Measurements from ENCODE around the gene PDE11A.

The PDE11A gene

DNA sequence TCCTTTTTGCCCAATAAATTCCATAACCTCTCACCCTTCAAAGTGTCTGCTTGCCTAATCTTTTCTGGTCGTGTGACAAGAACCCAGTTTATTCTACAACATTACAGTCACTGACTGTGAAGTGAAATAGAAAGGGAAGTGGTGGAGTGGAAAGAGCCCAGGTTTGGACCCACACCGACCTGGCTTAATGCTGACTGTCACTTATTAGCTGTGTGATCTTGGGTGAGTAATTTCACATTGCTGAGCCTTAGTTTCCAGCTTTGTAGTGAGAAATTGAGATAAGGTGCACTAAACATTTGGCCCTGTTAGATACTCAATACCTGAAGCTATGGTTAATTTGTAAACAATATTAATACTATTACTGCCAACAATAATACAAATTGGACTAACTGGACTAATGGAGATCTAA lies 388.9 kb downstream of the PDE11A start:
- DNase-seq (ENCODE audit: low read depth) = no peak
- no peak overlapping the region for H3K4me3 ChIP-seq (ENCODE audit: low read depth, low read length)
- TF ChIP-seq, protein P1, sequence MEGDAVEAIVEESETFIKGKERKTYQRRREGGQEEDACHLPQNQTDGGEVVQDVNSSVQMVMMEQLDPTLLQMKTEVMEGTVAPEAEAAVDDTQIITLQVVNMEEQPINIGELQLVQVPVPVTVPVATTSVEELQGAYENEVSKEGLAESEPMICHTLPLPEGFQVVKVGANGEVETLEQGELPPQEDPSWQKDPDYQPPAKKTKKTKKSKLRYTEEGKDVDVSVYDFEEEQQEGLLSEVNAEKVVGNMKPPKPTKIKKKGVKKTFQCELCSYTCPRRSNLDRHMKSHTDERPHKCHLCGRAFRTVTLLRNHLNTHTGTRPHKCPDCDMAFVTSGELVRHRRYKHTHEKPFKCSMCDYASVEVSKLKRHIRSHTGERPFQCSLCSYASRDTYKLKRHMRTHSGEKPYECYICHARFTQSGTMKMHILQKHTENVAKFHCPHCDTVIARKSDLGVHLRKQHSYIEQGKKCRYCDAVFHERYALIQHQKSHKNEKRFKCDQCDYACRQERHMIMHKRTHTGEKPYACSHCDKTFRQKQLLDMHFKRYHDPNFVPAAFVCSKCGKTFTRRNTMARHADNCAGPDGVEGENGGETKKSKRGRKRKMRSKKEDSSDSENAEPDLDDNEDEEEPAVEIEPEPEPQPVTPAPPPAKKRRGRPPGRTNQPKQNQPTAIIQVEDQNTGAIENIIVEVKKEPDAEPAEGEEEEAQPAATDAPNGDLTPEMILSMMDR (conservative IDR thresholded peaks at IDR 0.05; ENCODE audit: low read depth, low read length) = no peak

DNA sequence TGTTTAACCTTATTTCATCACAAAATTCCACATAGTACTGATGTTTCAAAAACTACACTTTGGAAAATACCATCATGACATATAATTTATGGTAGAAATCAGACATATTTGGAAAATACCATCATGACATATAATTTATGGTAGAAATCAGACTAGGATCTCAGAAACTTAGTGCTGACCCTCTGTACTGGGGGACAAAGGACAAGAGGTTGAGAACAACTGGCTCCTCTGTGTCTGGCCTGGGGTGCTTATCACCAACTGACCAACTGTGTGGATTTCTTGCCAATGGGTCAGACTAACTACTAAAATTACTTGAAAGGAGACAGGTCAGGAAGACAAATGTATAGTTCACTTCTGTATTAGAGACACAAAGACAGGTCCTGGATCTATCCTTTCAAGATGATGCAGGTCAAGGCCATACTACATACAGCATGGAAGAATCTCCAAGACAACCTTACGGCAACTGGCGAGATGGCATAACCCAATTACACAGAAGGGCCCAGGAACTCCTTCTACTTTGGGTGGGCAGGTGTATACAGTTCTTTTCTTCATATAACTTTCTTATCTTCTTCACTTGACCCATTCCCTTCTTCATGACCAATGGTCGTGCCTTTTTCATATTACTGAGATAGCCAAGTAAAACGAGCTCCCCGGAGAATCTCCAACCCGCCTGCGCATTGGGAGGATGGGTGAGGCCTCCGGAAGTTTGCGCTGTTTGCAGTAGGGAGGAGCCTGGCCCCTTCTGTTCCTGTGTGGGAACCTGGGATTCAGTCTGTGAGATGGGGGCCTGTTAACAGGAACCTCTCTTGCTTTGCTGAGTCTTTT lies 389.5 kb downstream of the PDE11A start:
- no peak for DNase-seq (ENCODE audit: low read depth)
- TF ChIP-seq, protein P1 (conservative IDR thresholded peaks at IDR 0.05; ENCODE audit: low read depth, low read length) = no peak
- H3K4me3 ChIP-seq (ENCODE audit: low read depth, low read length) = no peak overlapping the region

DNA sequence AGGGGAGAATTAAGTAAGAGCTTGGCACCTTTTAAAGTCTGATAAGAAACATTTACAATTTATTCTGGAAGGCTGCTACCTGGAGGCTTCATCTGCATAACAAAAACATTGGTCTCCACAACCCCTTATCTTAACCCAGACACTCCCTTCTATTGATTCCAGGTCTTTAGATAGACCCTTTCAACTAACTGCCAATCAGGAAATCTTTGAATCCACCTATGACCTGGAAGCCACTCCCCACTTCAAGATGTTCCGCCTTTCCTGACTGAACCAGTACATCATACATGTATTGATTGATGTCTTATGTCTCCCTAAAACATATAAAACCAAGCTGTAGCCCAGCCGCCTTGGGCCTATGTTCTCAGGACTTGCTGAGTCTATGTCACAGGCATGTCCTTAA lies 390.6 kb downstream of the PDE11A start:
- no peak for DNase-seq (ENCODE audit: low read depth)
- no peak overlapping the region for H3K4me3 ChIP-seq (ENCODE audit: low read depth, low read length)
- TF ChIP-seq, protein P1 (conservative IDR thresholded peaks at IDR 0.05; ENCODE audit: low read depth, low read length) = no peak

DNA sequence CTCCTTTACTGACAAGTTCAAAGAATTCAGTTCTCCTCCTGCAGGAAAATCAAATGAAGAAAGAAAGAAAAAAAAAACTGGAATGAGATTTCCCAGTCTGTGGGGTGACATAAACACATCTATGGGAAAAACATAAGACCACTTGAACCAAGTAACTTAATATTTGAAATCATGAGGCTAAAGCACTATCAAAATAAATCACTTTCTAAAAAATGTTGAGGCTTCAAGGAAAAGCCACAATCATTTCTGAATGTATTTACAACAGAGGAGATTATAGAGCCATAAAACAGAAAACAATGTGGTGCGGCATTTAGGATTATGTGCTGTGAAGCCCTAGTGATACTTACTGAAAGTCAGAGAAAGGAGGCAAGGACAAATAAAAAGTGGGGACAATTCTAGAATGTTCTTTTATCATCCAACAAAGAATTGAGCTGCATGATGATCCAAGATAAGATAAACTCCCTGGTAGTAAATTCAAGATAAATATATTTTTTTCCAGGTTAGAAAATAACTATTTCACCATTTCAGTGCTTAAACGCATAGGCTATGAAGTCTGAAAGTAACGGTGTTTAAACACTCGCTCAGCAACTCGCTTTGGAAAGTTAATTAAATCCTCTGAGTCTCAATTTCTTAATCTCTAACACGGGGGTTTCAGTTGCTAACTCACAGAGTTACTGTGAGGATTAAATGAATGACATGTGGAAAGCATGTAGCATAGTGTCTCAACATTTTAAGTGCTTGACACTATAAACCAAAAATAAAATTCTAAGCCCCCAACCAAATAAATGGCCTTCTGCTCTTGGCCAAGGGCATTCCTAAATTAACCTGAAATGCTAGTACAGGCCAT lies 391.5 kb downstream of the PDE11A start:
- H3K4me3 ChIP-seq (ENCODE audit: low read depth, low read length) = no peak overlapping the region
- no peak for DNase-seq (ENCODE audit: low read depth)
- TF ChIP-seq, protein P1 (conservative IDR thresholded peaks at IDR 0.05; ENCODE audit: low read depth, low read length) = no peak

DNA sequence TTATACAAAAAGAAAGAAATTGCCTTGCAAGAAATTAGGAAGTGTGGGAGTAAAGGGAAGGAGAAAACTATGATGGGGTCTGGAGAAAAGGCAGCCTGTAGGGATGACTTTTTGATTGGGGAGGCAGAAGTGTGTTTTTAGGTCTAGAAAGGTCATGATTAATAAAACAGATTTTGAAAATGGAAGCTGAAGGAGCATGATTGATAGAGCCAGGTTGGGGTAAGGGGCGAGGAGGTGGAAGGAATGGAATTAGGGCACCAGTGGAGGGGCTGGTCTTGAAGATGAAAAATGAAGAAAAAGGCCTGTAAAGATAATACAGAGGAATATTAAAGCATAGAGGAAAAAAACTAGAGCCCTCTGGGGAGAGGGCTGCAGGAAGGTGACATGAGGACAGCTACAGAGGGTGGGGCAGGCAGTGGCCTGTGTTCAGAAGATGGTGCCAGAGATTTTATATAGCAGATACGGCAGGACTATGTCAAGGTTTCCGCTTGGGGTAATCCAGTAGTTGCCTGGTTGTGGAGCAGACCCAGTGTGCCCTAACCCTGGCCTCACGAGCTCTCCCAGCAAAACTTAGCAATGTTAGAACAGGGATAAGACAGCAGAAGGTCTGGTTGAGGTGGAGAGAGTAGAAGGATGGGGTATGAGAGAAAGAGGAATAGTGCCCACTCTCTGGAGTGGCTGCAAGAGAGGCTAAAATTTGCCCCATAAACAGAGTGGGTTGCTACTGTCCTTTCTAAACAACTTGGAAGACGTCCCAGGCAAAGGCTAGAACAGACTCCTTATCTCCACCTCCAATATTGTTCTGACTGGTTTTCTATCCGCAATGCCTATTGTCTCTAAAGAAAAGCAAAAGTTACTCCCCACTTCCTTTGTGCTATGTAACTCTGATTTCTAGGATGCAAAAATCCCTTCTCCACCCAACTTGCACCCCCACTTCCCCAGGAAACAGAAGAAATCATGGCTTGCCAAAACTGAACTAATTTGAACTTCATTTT lies 392.7 kb downstream of the PDE11A start:
- H3K4me3 ChIP-seq (ENCODE audit: low read depth, low read length) = no peak overlapping the region
- no peak for DNase-seq (ENCODE audit: low read depth)
- TF ChIP-seq, protein P1 (conservative IDR thresholded peaks at IDR 0.05; ENCODE audit: low read depth, low read length) = no peak

DNA sequence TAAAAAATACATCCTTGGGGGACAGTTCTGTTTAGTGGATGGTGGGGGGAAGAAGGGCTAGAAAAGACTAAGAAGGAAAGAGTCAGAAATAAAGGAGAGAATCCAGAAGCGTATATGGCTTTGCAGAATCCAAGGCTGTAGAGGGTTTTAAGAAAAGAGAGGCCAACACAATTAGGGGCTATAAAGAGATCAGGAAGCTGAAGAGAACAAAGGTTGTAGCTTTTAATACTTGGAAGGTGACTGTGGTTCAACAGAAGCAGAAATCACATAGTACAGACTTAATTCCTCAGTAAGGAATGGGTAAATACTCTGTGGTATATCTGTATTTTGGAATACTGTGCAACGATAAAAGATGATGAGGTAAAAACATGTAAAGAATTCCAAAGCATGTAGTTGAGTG lies 393.6 kb downstream of the PDE11A start:
- no peak overlapping the region for H3K4me3 ChIP-seq (ENCODE audit: low read depth, low read length)
- TF ChIP-seq, protein P1 (conservative IDR thresholded peaks at IDR 0.05; ENCODE audit: low read depth, low read length) = no peak

More for the DNA sequence above, 393.6 kb downstream of the PDE11A start:
- no peak for DNase-seq (ENCODE audit: low read depth)

All from choroid plexus epithelial cell (primary cell).